ENCODE data around the gene SYNE2.

The SYNE2 gene

DNA sequence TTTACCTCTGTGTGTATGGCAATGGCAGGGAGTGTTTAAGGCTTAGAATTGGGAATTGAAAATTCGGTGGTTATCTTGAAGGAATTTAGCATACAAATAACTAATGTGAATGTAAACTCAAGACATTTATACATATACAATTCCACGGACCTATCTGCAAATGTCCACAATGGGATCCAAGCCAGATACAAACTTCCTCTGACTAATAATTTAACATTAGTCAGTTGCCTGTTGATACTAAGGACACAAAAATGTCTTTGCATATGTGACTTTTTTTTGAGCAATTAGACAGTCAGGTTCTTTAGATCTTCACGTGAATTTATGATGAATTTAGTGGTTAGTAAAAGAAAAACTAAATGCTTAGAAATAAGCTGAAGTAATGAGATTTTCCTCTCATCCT is 400.9 kb downstream of the SYNE2 start:
- Histone ChIP-seq H3K27me3 (ENCODE audit: control insufficient read depth, low read length) (no peaks in the 10 kb centered on the region), H3K9me3 (ENCODE audit: control insufficient read depth, insufficient read depth, low read length) (no peaks in the 10 kb centered on the region), H3K9me2 (replicated peaks; ENCODE audit: control insufficient read depth, low read length) (no peaks in the 10 kb centered on the region), H4K20me1 (ENCODE audit: control insufficient read depth, insufficient read depth, low read depth, low read length) (no peaks in the 10 kb centered on the region), H3K4me2 (ENCODE audit: low read length) (no peak overlapping the region), H3K36me3 (ENCODE audit: control insufficient read depth, low read length) (no peaks in the 10 kb centered on the region), H3K4me1 (ENCODE audit: control insufficient read depth, low read length) (no peaks in the 10 kb centered on the region), H3K79me2 (ENCODE audit: control insufficient read depth, low read length) (no peaks in the 10 kb centered on the region), H3K27ac (ENCODE audit: low read depth, low read length) (no peak overlapping the region), H3K4me3 (ENCODE audit: low read length) (no peak overlapping the region), H3F3A (ENCODE audit: control insufficient read depth, insufficient read depth) (no peaks in the 10 kb centered on the region)
- no peak for TF ChIP-seq EZH2phosphoT487 (IDR thresholded peaks at IDR 0.05; ENCODE audit: borderline replicate concordance, low read length)
- TF ChIP-seq, protein P1, sequence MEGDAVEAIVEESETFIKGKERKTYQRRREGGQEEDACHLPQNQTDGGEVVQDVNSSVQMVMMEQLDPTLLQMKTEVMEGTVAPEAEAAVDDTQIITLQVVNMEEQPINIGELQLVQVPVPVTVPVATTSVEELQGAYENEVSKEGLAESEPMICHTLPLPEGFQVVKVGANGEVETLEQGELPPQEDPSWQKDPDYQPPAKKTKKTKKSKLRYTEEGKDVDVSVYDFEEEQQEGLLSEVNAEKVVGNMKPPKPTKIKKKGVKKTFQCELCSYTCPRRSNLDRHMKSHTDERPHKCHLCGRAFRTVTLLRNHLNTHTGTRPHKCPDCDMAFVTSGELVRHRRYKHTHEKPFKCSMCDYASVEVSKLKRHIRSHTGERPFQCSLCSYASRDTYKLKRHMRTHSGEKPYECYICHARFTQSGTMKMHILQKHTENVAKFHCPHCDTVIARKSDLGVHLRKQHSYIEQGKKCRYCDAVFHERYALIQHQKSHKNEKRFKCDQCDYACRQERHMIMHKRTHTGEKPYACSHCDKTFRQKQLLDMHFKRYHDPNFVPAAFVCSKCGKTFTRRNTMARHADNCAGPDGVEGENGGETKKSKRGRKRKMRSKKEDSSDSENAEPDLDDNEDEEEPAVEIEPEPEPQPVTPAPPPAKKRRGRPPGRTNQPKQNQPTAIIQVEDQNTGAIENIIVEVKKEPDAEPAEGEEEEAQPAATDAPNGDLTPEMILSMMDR (IDR thresholded peaks at IDR 0.05; ENCODE audit: low read depth, low read length, poor library complexity, severe bottlenecking): no peak

GRCh38 chr14:64255756-64256155 is 403.0 kb downstream of the SYNE2 start:
- Histone ChIP-seq H3K4me2 (ENCODE audit: low read length) (no peak overlapping the region), H3K4me3 (ENCODE audit: low read length) (no peak overlapping the region), H3K36me3 (ENCODE audit: control insufficient read depth, low read length) (no peaks in the 10 kb centered on the region), H3K9me3 (ENCODE audit: control insufficient read depth, insufficient read depth, low read length) (no peaks in the 10 kb centered on the region), H3K27me3 (ENCODE audit: control insufficient read depth, low read length) (no peaks in the 10 kb centered on the region), H3K27ac (ENCODE audit: low read depth, low read length) (no peak overlapping the region), H4K20me1 (ENCODE audit: control insufficient read depth, insufficient read depth, low read depth, low read length) (no peaks in the 10 kb centered on the region), H3K79me2 (ENCODE audit: control insufficient read depth, low read length) (no peaks in the 10 kb centered on the region), H3K4me1 (ENCODE audit: control insufficient read depth, low read length) (no peaks in the 10 kb centered on the region), H3F3A (ENCODE audit: control insufficient read depth, insufficient read depth) (no peaks in the 10 kb centered on the region), H3K9me2 (replicated peaks; ENCODE audit: control insufficient read depth, low read length) (no peaks in the 10 kb centered on the region)
- no peak for TF ChIP-seq EZH2phosphoT487 (IDR thresholded peaks at IDR 0.05; ENCODE audit: borderline replicate concordance, low read length)
- TF ChIP-seq, protein P1 (IDR thresholded peaks at IDR 0.05; ENCODE audit: low read depth, low read length, poor library complexity, severe bottlenecking): no peak

DNA sequence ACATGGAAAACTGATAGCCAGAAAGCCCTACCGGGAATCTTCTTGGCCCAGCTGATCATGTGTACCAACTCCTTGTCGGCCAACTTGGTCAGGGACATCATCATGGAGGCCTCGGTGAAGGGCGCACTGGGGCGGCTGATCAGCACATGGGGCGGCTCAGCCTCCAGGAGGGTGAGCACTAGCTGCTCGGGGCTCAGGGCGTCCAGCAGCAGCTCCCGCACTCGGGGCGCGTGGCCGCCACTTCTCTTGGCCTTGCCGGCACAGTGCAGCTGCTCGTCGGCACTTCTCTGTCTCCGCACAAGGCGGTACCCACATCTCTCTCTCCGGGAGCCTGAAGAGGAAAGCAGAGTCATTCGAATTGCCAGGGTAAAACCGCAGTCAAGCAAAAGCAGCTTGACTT is 407.6 kb downstream of the SYNE2 start:
- no peak overlapping the region for H3K27ac ChIP-seq (ENCODE audit: low read depth, low read length)
- no peaks in the 10 kb centered on the region for H3K9me3 ChIP-seq (ENCODE audit: control insufficient read depth, insufficient read depth, low read length)
- H3K9me2 ChIP-seq (replicated peaks; ENCODE audit: control insufficient read depth, low read length): no peaks in the 10 kb centered on the region
- H3K4me3 ChIP-seq (ENCODE audit: low read length): no peak overlapping the region
- no peaks in the 10 kb centered on the region for H3K79me2 ChIP-seq (ENCODE audit: control insufficient read depth, low read length)
- no peak overlapping the region for H3K4me2 ChIP-seq (ENCODE audit: low read length)
- no peaks in the 10 kb centered on the region for H4K20me1 ChIP-seq (ENCODE audit: control insufficient read depth, insufficient read depth, low read depth, low read length)
- H3K36me3 ChIP-seq (ENCODE audit: control insufficient read depth, low read length): no peaks in the 10 kb centered on the region
- H3K27me3 ChIP-seq (ENCODE audit: control insufficient read depth, low read length): no peaks in the 10 kb centered on the region
- no peaks in the 10 kb centered on the region for H3F3A ChIP-seq (ENCODE audit: control insufficient read depth, insufficient read depth)
- TF ChIP-seq, protein P1 (IDR thresholded peaks at IDR 0.05; ENCODE audit: low read depth, low read length, poor library complexity, severe bottlenecking): no peak
- no peak for TF ChIP-seq EZH2phosphoT487 (IDR thresholded peaks at IDR 0.05; ENCODE audit: borderline replicate concordance, low read length)
- H3K4me1 ChIP-seq (ENCODE audit: control insufficient read depth, low read length): no peaks in the 10 kb centered on the region

GRCh38 chr14:64265222-64265621 is 412.4 kb downstream of the SYNE2 start:
- Histone ChIP-seq H3K4me3 (ENCODE audit: low read length) (no peak overlapping the region), H3K27ac (ENCODE audit: low read depth, low read length) (no peak overlapping the region), H4K20me1 (ENCODE audit: control insufficient read depth, insufficient read depth, low read depth, low read length) (no peaks in the 10 kb centered on the region), H3K27me3 (ENCODE audit: control insufficient read depth, low read length) (no peaks in the 10 kb centered on the region), H3K9me2 (replicated peaks; ENCODE audit: control insufficient read depth, low read length) (no peaks in the 10 kb centered on the region), H3K4me2 (ENCODE audit: low read length) (no peak overlapping the region), H3K36me3 (ENCODE audit: control insufficient read depth, low read length) (no peaks in the 10 kb centered on the region), H3F3A (ENCODE audit: control insufficient read depth, insufficient read depth) (no peaks in the 10 kb centered on the region), H3K4me1 (ENCODE audit: control insufficient read depth, low read length) (peaks cover 15% of the 10 kb centered on the region), H3K79me2 (ENCODE audit: control insufficient read depth, low read length) (no peaks in the 10 kb centered on the region), H3K9me3 (ENCODE audit: control insufficient read depth, insufficient read depth, low read length) (no peaks in the 10 kb centered on the region)
- TF ChIP-seq, protein P1 (IDR thresholded peaks at IDR 0.05; ENCODE audit: low read depth, low read length, poor library complexity, severe bottlenecking): no peak
- no peak for TF ChIP-seq EZH2phosphoT487 (IDR thresholded peaks at IDR 0.05; ENCODE audit: borderline replicate concordance, low read length)
